Suprapubic skin (tissue), 4 donors: ENCODE data around the gene ATE1. TPM values are rescaled to one million over a fixed set of nuclear protein-coding genes. Genes with fewer than 3 reads are reported as not detected.

ENCODE experiments used
- DNase-seq, 2 donors: peaks; one replicate each; pipeline ENCODE4 v3.0.0-alpha.2; 2019; ENCODE audit warnings: low spot score in 2 of 2
- H3K27ac ChIP-seq: fragments of 200-600 bp; sonication (generic); one replicate; pipeline ENCODE4 v1.5.1; 2019
- H3K27me3 ChIP-seq: fragments of 200-600 bp; sonication (generic); one replicate; pipeline ENCODE4 v1.5.1; 2019
- H3K36me3 ChIP-seq: fragments of 200-600 bp; sonication (generic); one replicate; pipeline ENCODE4 v1.5.1; 2019
- H3K4me1 ChIP-seq: fragments of 200-600 bp; sonication (generic); one replicate; pipeline ENCODE4 v1.5.1; 2019
- H3K4me3 ChIP-seq: fragments of 200-600 bp; sonication (generic); one replicate; pipeline ENCODE4 v1.5.1; 2019; ENCODE audit warnings: mild to moderate bottlenecking
- H3K9me3 ChIP-seq: fragments of 200-600 bp; sonication (generic); one replicate; pipeline ENCODE4 v1.5.1; 2019
- EP300 ChIP-seq: sonication (generic); formaldehyde crosslinking; IDR thresholded peaks from one replicate; pipeline ENCODE4 v1.6.1; 2017; ENCODE audit warnings: antibody characterized with exemption
- POLR2A ChIP-seq, 2 donors: fragments of 450-650 bp; IDR thresholded peaks; one replicate each; pipeline ENCODE4 v1.6.1; 2017; ENCODE audit warnings: antibody characterized with exemption in 2 of 2, mild to moderate bottlenecking in 2 of 2, moderate library complexity in 2 of 2
- POLR2AphosphoS5 ChIP-seq, 3 donors: sonication (generic); formaldehyde crosslinking; IDR thresholded peaks; one replicate each; pipeline ENCODE4 v1.6.1; 2017; ENCODE audit warnings: antibody characterized with exemption in 3 of 3
- WGBS: methylation state at CpG from one replicate; pipeline ENCODE4 v1.1.5; 2018; 5-methylcytosine and 5-hydroxymethylcytosine counted together
- total RNA-seq, 4 donors: library from RNA; depleted of rRNA; stranded (reverse); fragments of >200 nt; gene quantifications; one replicate each; pipeline ENCODE4 v1.1.0, GENCODE V29; 2016
- TF ChIP-seq, protein P1 (sequence below), 2 donors: fragments of 200-600 bp in 1 of 2; fragments of 450-650 bp in 1 of 2; sonication (generic) in 1 of 2; IDR thresholded peaks; one replicate each; pipeline ENCODE4 v1.5.1; 2016 to 2019; ENCODE audit warnings: antibody characterized with exemption in 2 of 2, mild to moderate bottlenecking in 1 of 2, moderate library complexity in 1 of 2

The ATE1 gene
- total RNA-seq, 4 donors from 2014 or later = 20.3 to 23.2 (median 21.7) TPM

- Histone ChIP-seq H3K27ac (no peak overlapping the region), H3K9me3 (no peaks in the 10 kb centered on the region)
- 94% methylated on average over 3 of the region's 3 CpGs for WGBS
Observed at GRCh38 chr10:121747163-121747775, 180.6 kb downstream of the ATE1 start.

GRCh38 chr10:121741248-121741792 is 186.5 kb downstream of the ATE1 start:
- H3K4me1 ChIP-seq = no peaks in the 10 kb centered on the region
- no peak overlapping the region for H3K4me3 ChIP-seq
- H3K9me3 ChIP-seq = no peaks in the 10 kb centered on the region
- no peak overlapping the region for H3K27ac ChIP-seq
- peaks cover 16% of the 10 kb centered on the region for H3K36me3 ChIP-seq
- no peaks in the 10 kb centered on the region for H3K27me3 ChIP-seq
- DNase-seq = no peak
- WGBS = 0% methylated on average over 1 of the region's 1 CpG
- no peak for TF ChIP-seq POLR2A (IDR thresholded peaks at IDR 0.05)
- TF ChIP-seq, protein P1, sequence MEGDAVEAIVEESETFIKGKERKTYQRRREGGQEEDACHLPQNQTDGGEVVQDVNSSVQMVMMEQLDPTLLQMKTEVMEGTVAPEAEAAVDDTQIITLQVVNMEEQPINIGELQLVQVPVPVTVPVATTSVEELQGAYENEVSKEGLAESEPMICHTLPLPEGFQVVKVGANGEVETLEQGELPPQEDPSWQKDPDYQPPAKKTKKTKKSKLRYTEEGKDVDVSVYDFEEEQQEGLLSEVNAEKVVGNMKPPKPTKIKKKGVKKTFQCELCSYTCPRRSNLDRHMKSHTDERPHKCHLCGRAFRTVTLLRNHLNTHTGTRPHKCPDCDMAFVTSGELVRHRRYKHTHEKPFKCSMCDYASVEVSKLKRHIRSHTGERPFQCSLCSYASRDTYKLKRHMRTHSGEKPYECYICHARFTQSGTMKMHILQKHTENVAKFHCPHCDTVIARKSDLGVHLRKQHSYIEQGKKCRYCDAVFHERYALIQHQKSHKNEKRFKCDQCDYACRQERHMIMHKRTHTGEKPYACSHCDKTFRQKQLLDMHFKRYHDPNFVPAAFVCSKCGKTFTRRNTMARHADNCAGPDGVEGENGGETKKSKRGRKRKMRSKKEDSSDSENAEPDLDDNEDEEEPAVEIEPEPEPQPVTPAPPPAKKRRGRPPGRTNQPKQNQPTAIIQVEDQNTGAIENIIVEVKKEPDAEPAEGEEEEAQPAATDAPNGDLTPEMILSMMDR (IDR thresholded peaks at IDR 0.05) = no peak
- TF ChIP-seq POLR2AphosphoS5 (IDR thresholded peaks at IDR 0.05) = no peak

More at GRCh38 chr10:121747163-121747775, 180.6 kb downstream of the ATE1 start:
- Histone ChIP-seq H3K4me3 (no peak overlapping the region), H3K36me3 (peaks cover 13% of the 10 kb centered on the region), H3K4me1 (no peaks in the 10 kb centered on the region), H3K27me3 (no peaks in the 10 kb centered on the region)
- no peak for DNase-seq
- no peak for TF ChIP-seq POLR2A (IDR thresholded peaks at IDR 0.05)
- no peak for TF ChIP-seq POLR2AphosphoS5 (IDR thresholded peaks at IDR 0.05)
- TF ChIP-seq, protein P1 (IDR thresholded peaks at IDR 0.05) = no peak
- TF ChIP-seq EP300 = no peak

DNA sequence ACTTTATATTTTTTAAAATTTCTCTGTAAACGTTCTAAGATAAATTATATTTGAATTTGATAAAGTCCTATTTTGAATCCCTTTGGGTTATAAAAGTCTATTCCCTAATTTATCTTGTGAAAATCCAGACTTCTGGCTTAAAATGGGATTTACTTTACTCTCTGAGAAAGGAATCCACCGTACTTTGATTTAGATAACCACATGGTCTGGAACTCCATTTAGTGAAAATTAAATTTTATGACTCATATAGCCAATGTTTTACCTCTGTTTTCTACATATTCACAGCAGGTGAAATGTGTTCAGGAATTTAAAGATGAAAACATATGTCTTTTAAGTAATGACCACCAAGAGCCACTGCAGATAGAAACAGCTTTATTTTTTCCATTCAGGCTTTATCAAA is 187.8 kb downstream of the ATE1 start:
- no peak for DNase-seq
- Histone ChIP-seq H3K4me1 (no peaks in the 10 kb centered on the region), H3K27me3 (no peaks in the 10 kb centered on the region), H3K27ac (no peak overlapping the region), H3K9me3 (no peaks in the 10 kb centered on the region), H3K36me3 (peaks cover 16% of the 10 kb centered on the region), H3K4me3 (no peak overlapping the region)
- 87% methylated on average over 2 of the region's 2 CpGs for WGBS
- TF ChIP-seq POLR2A (IDR thresholded peaks at IDR 0.05) (no peak), EP300 (no peak), POLR2AphosphoS5 (IDR thresholded peaks at IDR 0.05) (no peak)
- TF ChIP-seq, protein P1 (IDR thresholded peaks at IDR 0.05) = no peak

- Histone ChIP-seq H3K4me1 (peaks cover 3% of the 10 kb centered on the region), H3K27ac (no peak overlapping the region), H3K9me3 (no peaks in the 10 kb centered on the region), H3K36me3 (peaks cover 16% of the 10 kb centered on the region), H3K27me3 (no peaks in the 10 kb centered on the region), H3K4me3 (no peak overlapping the region)
- TF ChIP-seq POLR2AphosphoS5 (IDR thresholded peaks at IDR 0.05) (no peak), POLR2A (IDR thresholded peaks at IDR 0.05) (no peak), EP300 (no peak)
- TF ChIP-seq, protein P1 (IDR thresholded peaks at IDR 0.05) = no peak
- DNase-seq = no peak
- WGBS = 91% methylated on average over 4 of the region's 4 CpGs
Observed at GRCh38 chr10:121739114-121739513, 188.7 kb downstream of the ATE1 start.

DNA sequence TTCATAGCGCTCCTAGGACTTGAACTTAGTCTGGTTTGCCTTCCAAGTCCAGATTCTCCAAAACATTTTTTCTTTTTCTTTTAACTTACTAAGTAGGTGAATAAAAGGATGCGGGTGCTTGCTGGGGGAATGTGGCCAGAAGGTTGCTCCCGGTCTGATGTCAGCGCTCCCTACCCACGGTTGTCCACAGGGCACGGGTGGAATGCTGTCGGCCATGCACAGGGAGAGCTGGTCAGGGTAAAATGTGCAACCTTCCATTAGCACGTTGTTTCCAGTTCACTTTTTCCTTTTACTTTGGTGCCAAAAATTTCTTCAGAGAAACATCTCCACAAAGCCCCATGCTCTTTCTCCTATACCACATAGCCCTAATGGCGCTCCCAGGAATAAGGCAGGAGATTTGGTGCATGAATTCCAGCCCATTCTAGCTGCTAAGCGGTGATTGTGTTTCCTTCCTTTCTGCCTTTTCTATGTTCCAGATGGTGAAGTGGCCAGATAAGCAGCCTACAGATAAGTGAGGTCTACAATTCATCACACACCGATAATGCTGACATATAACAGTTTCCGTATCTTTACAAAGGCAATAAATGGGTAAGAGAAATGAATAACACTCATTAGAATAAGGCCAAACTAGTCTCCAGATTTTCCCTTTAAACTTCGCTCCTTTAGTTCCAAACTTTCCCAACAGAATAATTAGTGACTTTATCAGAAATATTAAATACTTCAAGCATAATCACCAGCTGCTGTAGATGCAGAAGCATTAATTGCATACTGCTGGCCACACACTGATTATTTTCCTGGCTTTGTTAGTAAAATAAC is 191.3 kb downstream of the ATE1 start:
- TF ChIP-seq, protein P1 (IDR thresholded peaks at IDR 0.05) = no peak
- TF ChIP-seq EP300 (no peak), POLR2A (IDR thresholded peaks at IDR 0.05) (no peak), POLR2AphosphoS5 (IDR thresholded peaks at IDR 0.05) (no peak)
- WGBS = 78% methylated on average over 13 of the region's 13 CpGs
- Histone ChIP-seq H3K4me3 (no peak overlapping the region), H3K27me3 (no peaks in the 10 kb centered on the region), H3K36me3 (no peaks in the 10 kb centered on the region), H3K27ac (no peak overlapping the region), H3K9me3 (no peaks in the 10 kb centered on the region), H3K4me1 (peaks cover 9% of the 10 kb centered on the region)
- no peak for DNase-seq
